T follicular helper cell (primary cell): ENCODE data around the gene SULT1A3.
"Not testable (repeated sequence)": the region's sequence is repeated elsewhere in the genome, so short reads cannot be mapped to it uniquely, and the experiment has no call there.

Experiments
- DNase-seq: peaks from one replicate; pipeline ENCODE4 v3.0.0-alpha.2; 2020; ENCODE audit warnings: low read depth

Gene SULT1A3

GRCh38 chr16:30186782-30187555 lies 12.1 kb upstream of the SULT1A3 start:
- DNase-seq, result peak; percentile 87

- DNase-seq, result no peak
These were observed 11.5 kb upstream of the SULT1A3 start for GRCh38 chr16:30187556-30187865.

GRCh38 chr16:30187971-30188561 lies 11.0 kb upstream of the SULT1A3 start:
- DNase-seq, result no peak

GRCh38 chr16:30191158-30191557 lies 7.9 kb upstream of the SULT1A3 start:
- not testable (repeated sequence) for DNase-seq

GRCh38 chr16:30193098-30193497 lies 6.0 kb upstream of the SULT1A3 start:
- not testable (repeated sequence) for DNase-seq

GRCh38 chr16:30193615-30194014 lies 5.4 kb upstream of the SULT1A3 start, which contains the start of the genes BOLA2B and SLX1A:
BOLA2B (minus strand) TSS chr16:30193666; CDS start chr16:30193595, 71 bp downstream.
SLX1A (plus strand) TSS chr16:30193875; CDS start chr16:30194085, 210 bp downstream.
- DNase-seq, result not testable (repeated sequence)

GRCh38 chr16:30194172-30194925 lies 4.7 kb upstream of the SULT1A3 start:
- not testable (repeated sequence) for DNase-seq

GRCh38 chr16:30197001-30197400 lies 2.1 kb upstream of the SULT1A3 start:
- DNase-seq, result not testable (repeated sequence)

- DNase-seq, result not testable (repeated sequence)
These were observed 721 bp downstream of the SULT1A3 start for GRCh38 chr16:30199608-30200343.

- DNase-seq, result not testable (repeated sequence)
These were observed 6.6 kb downstream of the SULT1A3 start for GRCh38 chr16:30205541-30206236.

GRCh38 chr16:30206252-30206651 lies 7.2 kb downstream of the SULT1A3 start:
- not testable (repeated sequence) for DNase-seq

GRCh38 chr16:30207063-30207704 lies 8.1 kb downstream of the SULT1A3 start:
- DNase-seq, result not testable (repeated sequence)

GRCh38 chr16:30209032-30209431 lies 10.0 kb downstream of the SULT1A3 start:
- DNase-seq, result peak; percentile 19

- not testable (repeated sequence) for DNase-seq
These were observed 12.4 kb downstream of the SULT1A3 start for GRCh38 chr16:30211414-30211813.

- DNase-seq, result not testable (repeated sequence)
These were observed 18.0 kb downstream of the SULT1A3 start for GRCh38 chr16:30217082-30217481.

GRCh38 chr16:30248379-30248778 lies 49.3 kb downstream of the SULT1A3 start, which contains the start of gene NPIPB13:
NPIPB13 (minus strand) TSS chr16:30248479; CDS start chr16:30245573, 2,906 bp downstream.
- not testable (repeated sequence) for DNase-seq
